ENCODE results near the gene SEMA4F. TPM values are rescaled to one million over a fixed set of nuclear protein-coding genes. Genes with fewer than 3 reads are reported as not detected.

Gene SEMA4F, protein sequence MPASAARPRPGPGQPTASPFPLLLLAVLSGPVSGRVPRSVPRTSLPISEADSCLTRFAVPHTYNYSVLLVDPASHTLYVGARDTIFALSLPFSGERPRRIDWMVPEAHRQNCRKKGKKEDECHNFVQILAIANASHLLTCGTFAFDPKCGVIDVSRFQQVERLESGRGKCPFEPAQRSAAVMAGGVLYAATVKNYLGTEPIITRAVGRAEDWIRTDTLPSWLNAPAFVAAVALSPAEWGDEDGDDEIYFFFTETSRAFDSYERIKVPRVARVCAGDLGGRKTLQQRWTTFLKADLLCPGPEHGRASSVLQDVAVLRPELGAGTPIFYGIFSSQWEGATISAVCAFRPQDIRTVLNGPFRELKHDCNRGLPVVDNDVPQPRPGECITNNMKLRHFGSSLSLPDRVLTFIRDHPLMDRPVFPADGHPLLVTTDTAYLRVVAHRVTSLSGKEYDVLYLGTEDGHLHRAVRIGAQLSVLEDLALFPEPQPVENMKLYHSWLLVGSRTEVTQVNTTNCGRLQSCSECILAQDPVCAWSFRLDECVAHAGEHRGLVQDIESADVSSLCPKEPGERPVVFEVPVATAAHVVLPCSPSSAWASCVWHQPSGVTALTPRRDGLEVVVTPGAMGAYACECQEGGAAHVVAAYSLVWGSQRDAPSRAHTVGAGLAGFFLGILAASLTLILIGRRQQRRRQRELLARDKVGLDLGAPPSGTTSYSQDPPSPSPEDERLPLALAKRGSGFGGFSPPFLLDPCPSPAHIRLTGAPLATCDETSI
- 5.4 and 5.5 TPM in 2 replicates for total RNA-seq

DNA sequence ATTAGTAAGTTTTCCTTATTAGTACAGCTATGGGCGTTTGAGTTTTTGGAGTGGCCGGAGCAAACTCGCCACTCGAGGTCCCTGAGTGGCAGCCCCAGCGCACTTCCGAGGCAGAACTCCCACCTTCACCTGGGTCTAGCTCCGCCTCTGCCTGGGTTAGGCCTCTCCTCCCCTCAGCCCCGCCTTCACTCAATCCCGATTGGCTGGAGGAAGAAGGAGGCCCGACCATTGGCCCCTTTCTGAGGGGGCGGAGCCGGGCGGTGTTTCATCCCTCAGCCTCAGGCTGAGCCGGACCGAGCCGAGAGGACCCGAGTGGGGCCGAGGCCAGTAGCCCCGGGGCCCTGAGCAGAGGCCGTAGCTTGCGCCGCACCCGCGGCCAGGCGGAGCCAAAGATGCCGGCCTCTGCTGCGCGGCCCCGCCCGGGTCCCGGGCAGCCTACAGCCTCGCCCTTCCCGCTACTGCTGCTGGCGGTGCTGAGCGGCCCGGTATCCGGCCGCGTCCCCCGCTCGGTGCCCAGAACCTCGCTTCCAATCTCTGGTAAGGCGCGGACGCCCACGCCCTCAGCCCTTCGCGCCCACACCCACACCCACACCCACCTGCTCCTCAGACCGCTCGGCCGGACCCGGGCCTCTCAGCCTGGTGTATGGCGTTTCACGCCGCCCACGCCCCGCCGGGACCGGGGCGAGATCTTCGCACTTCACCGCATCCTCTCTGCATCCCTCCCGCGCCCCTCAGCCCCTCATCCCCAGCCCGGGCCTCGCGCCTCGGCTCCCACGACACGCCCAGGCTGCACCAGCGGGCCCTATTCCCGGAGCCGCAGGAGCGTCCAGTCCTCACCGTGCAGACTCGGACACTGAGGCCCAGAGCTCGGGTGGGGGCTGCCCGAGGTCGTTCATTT is at the start of gene SEMA4F:
SEMA4F (plus strand) TSS at position 263 of the 898 bp plus-strand sequence; CDS start at position 393, 130 bp downstream.

GRCh38 chr2:74648009-74648443 is 6.0 kb upstream of the SEMA4F start, which contains the start of gene M1AP:
TSS of gene M1AP (minus strand) at chr2:74648330. CDS start at chr2:74640275, 8,055 bp downstream.

Other genes starting within 250 kb of the SEMA4F start
- 2.4 and 3.7 TPM in 2 replicates for gene C2orf81, start 232.6 kb upstream of the SEMA4F start, total RNA-seq
- gene WDR54, start 232.5 kb upstream of the SEMA4F start, total RNA-seq, result 58.3 and 76.0 TPM in 2 replicates
- 14.0 and 17.0 TPM in 2 replicates for gene RTKN, start 212.3 kb upstream of the SEMA4F start, total RNA-seq
- 15.5 and 21.4 TPM in 2 replicates for gene INO80B, start 199.2 kb upstream of the SEMA4F start, total RNA-seq
- gene WBP1, start 195.8 kb upstream of the SEMA4F start, total RNA-seq, result 81.7 and 84.0 TPM in 2 replicates
- gene MOGS, start 188.9 kb upstream of the SEMA4F start, total RNA-seq, result 58.9 and 61.0 TPM in 2 replicates
- 44.2 and 45.5 TPM in 2 replicates for gene MRPL53, start 181.6 kb upstream of the SEMA4F start, total RNA-seq
- gene CCDC142, start 171.2 kb upstream of the SEMA4F start, total RNA-seq, result 6.4 and 10.6 TPM in 2 replicates
- gene TTC31, start 171.2 kb upstream of the SEMA4F start, total RNA-seq, result 20.8 and 21.4 TPM in 2 replicates
- 1.3 and 3.4 TPM in 2 replicates for gene LBX2, start 154.6 kb upstream of the SEMA4F start, total RNA-seq
- gene PCGF1, start 146.6 kb upstream of the SEMA4F start, total RNA-seq, result 16.6 and 18.3 TPM in 2 replicates
- 0.15 and 0.34 TPM in 2 replicates for gene TLX2, start 139.8 kb upstream of the SEMA4F start, total RNA-seq
- not detected in 2 replicates for gene DQX1, start 128.0 kb upstream of the SEMA4F start, total RNA-seq
- gene AUP1, start 124.5 kb upstream of the SEMA4F start, total RNA-seq, result 84.2 and 87.9 TPM in 2 replicates
- gene HTRA2, start 124.3 kb upstream of the SEMA4F start, total RNA-seq, result 31.4 and 36.4 TPM in 2 replicates
- gene LOXL3, start 100.3 kb upstream of the SEMA4F start, total RNA-seq, result 10.1 and 10.7 TPM in 2 replicates
- 20.1 and 23.0 TPM in 2 replicates for gene DOK1, start 99.5 kb upstream of the SEMA4F start, total RNA-seq
- gene M1AP, start 5.9 kb upstream of the SEMA4F start, total RNA-seq, result not detected in 2 replicates
- 4.2 and 4.6 TPM in 2 replicates for gene HK2, start 179.9 kb downstream of the SEMA4F start, total RNA-seq

Measured in bronchus fibroblast of lung (primary cell).